Testis (tissue), 3 donors: ENCODE measurements around the gene MYLIP. TPM values are rescaled to one million over a fixed set of nuclear protein-coding genes. Genes with fewer than 3 reads are reported as not detected.

Source experiments
- DNase-seq: peaks from one replicate; pipeline ENCODE4 v3.0.0-alpha.2; 2019
- H3K27ac ChIP-seq, 2 donors: fragments of 200-600 bp; sonication (generic); one replicate each; pipeline ENCODE4 v1.5.1; 2019
- H3K27me3 ChIP-seq: fragments of 200-600 bp; sonication (generic); one replicate; pipeline ENCODE4 v1.5.1; 2019
- H3K36me3 ChIP-seq: fragments of 200-600 bp; sonication (generic); one replicate; pipeline ENCODE4 v1.5.1; 2017; ENCODE audit warnings: low read depth; ENCODE audit errors: missing control alignments
- H3K4me1 ChIP-seq: fragments of 200-600 bp; sonication (generic); one replicate; pipeline ENCODE4 v1.5.1; 2019
- H3K4me3 ChIP-seq, 2 donors: fragments of 200-600 bp; sonication (generic); one replicate each; pipeline ENCODE4 v1.5.1; 2017 to 2019
- H3K9me3 ChIP-seq: fragments of 200-600 bp; sonication (generic); one replicate; pipeline ENCODE4 v1.5.1; 2017
- POLR2A ChIP-seq: fragments of 450-650 bp; IDR thresholded peaks from one replicate; pipeline ENCODE4 v1.6.1; 2017; ENCODE audit warnings: antibody characterized with exemption, mild to moderate bottlenecking, moderate library complexity
- WGBS, 2 donors: methylation state at CpG; one replicate each; pipeline ENCODE4 v1.1.5; 2018; 5-methylcytosine and 5-hydroxymethylcytosine counted together
- intact Hi-C: fragments of 100-400 bp; cut with DNase I; formaldehyde crosslinking; loops from one replicate; pipeline ENCODE4 v1.15.1; 2023; ENCODE audit warnings: low total_unique reads
- polyA plus RNA-seq: library from polyadenylated mRNA; stranded (reverse); fragments of 350-450 nt; fragmentation: Illumina TruSeq; extraction: RNeasy Lipid Tissue Mini Kit (QIAGEN cat#74804); gene quantifications from one replicate; pipeline ENCODE4 v1.2.3, GENCODE V29; 2014; ENCODE audit warnings: low read depth, low replicate concordance; ENCODE audit not compliant: insufficient read depth
- total RNA-seq, 2 donors: library from RNA; depleted of rRNA; stranded (reverse); fragments of >200 nt; gene quantifications; one replicate each; pipeline ENCODE4 v1.2.3, GENCODE V29; 2016
- TF ChIP-seq, protein P1 (sequence below), 3 experiments: fragments of 450-650 bp in 2 of 3; fragments of 200-600 bp in 1 of 3; sonication (generic) in 1 of 3; IDR thresholded peaks; one replicate each; pipeline ENCODE4 v1.5.1; 2016 to 2019; ENCODE audit warnings: antibody characterized with exemption in 3 of 3, mild to moderate bottlenecking in 2 of 3, moderate library complexity in 1 of 3

The MYLIP gene
- total and polyA plus RNA-seq, 3 donors from 2014 or later: 39.1 to 48.1 (median 45.0) TPM

GRCh38 chr6:16178351-16178750 is 49.5 kb downstream of the MYLIP start:
- intact Hi-C loops: no loop called here
- Histone ChIP-seq H3K4me3 (no peak overlapping the region), H3K9me3 (no peaks in the 10 kb centered on the region), H3K4me1 (no peaks in the 10 kb centered on the region), H3K27ac (no peak overlapping the region), H3K36me3 (no peaks in the 10 kb centered on the region), H3K27me3 (no peaks in the 10 kb centered on the region)
- no peak for TF ChIP-seq POLR2A
- TF ChIP-seq, protein P1, sequence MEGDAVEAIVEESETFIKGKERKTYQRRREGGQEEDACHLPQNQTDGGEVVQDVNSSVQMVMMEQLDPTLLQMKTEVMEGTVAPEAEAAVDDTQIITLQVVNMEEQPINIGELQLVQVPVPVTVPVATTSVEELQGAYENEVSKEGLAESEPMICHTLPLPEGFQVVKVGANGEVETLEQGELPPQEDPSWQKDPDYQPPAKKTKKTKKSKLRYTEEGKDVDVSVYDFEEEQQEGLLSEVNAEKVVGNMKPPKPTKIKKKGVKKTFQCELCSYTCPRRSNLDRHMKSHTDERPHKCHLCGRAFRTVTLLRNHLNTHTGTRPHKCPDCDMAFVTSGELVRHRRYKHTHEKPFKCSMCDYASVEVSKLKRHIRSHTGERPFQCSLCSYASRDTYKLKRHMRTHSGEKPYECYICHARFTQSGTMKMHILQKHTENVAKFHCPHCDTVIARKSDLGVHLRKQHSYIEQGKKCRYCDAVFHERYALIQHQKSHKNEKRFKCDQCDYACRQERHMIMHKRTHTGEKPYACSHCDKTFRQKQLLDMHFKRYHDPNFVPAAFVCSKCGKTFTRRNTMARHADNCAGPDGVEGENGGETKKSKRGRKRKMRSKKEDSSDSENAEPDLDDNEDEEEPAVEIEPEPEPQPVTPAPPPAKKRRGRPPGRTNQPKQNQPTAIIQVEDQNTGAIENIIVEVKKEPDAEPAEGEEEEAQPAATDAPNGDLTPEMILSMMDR (IDR thresholded peaks at IDR 0.05): no peak
- no peak for DNase-seq
- 69 to 83% methylated on average over 7 of the region's 7 CpGs for WGBS, 2 donors

DNA sequence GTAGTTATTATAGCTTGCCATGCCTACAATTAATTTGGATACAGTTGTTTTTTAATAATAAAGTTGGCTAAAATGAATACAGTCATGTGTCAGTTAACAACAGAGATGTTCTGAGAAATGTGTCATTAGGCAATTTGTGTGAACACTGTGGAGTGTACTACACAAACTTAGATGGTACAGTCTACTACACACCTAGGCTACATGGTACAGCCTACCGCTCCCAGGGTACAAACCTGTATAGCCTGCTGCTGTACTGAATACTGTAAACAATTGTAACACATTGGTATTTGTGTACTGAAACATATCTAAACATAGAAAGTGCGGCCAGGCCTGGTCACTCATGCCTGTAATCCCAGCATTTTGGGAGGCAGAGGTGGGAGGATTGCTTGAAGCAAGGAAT is 50.2 kb downstream of the MYLIP start:
- Histone ChIP-seq H3K9me3 (no peaks in the 10 kb centered on the region), H3K27me3 (no peaks in the 10 kb centered on the region), H3K36me3 (no peaks in the 10 kb centered on the region), H3K27ac (no peak overlapping the region), H3K4me1 (no peaks in the 10 kb centered on the region), H3K4me3 (no peak overlapping the region)
- no peak for TF ChIP-seq POLR2A
- TF ChIP-seq, protein P1 (IDR thresholded peaks at IDR 0.05): no peak
- 71 to 81% methylated on average over 2 of the region's 2 CpGs for WGBS, 2 donors
- DNase-seq: no peak
- intact Hi-C loops: no loop called here

- WGBS, 2 donors: 54 to 63% methylated on average over 16 of the region's 16 CpGs
- Histone ChIP-seq H3K9me3 (no peaks in the 10 kb centered on the region), H3K27me3 (no peaks in the 10 kb centered on the region), H3K4me1 (no peaks in the 10 kb centered on the region), H3K4me3 (no peak overlapping the region), H3K27ac (no peak overlapping the region), H3K36me3 (no peaks in the 10 kb centered on the region)
- DNase-seq: peak; percentile 30
- TF ChIP-seq POLR2A: no peak
- TF ChIP-seq, protein P1 (IDR thresholded peaks at IDR 0.05): no peak
- intact Hi-C loops: loop anchor here (5.0 kb wide), 1 partner anchor 488 kb away; no protein-coding TSS in a partner anchor
Observed at GRCh38 chr6:16179970-16180431, 51.1 kb downstream of the MYLIP start.

DNA sequence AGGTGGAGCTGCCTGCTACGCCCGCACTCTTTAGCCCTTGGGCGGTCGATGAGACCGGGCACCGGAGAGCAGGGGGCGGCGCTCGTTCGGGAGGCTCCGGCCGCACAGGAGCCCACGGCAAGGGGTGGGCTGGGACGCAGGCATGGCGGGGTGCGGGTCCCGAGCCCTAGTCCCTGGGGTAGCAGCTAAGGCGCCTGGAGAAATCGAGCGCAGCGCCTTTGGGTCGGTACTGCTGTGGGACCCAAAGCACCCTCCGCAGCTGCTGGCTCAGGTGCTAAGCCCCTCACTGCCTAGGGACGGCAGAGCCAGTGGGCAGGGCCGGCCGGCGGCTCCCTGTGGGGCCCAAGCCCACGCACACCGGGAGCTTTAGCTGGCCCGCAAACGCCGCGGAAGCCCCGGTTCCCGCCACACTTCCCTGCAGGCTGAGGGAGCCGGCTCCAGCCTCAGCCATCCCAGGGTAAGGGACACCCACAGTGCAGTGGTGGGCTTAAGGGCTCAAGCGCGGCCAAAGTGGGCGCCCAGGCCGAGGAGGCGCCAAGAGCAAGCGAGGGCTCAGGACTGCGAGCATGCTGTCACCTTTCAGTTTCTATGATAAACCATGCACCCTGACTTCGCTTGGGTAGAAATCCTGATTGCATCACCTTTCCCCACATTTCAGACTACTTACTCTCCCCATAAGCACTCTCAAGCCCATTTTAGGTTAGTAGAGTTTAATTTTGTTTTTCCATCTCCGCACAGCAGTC is 52.0 kb downstream of the MYLIP start:
- peak overlapping the region in 1 of 2 donors; percentile 28 for H3K27ac ChIP-seq

More for the DNA sequence above, 52.0 kb downstream of the MYLIP start:
- 57 to 77% methylated on average over 22 to 45 of the region's 45 CpGs for WGBS, 2 donors
- TF ChIP-seq, protein P1 (IDR thresholded peaks at IDR 0.05): no peak
- TF ChIP-seq POLR2A: no peak
- Histone ChIP-seq H3K9me3 (no peaks in the 10 kb centered on the region), H3K36me3 (no peaks in the 10 kb centered on the region), H3K4me3 (peak overlapping the region; percentile 10 to 30), H3K4me1 (no peaks in the 10 kb centered on the region), H3K27me3 (no peaks in the 10 kb centered on the region)
- intact Hi-C loops: loop anchor here (5.0 kb wide), 1 partner anchor 489 kb away; no protein-coding TSS in a partner anchor
- DNase-seq: no peak
